GM12878 (cell line): Measurements from ENCODE around the gene TNP2. TPM values are rescaled to one million over a fixed set of nuclear protein-coding genes. Genes with fewer than 3 reads are reported as not detected.

Experiments used
- ATAC-seq: fragments of 200-7000 bp; cut with Tn5 transposase; 3 replicates; pipeline ENCODE4 v1.9.1; 2020; ENCODE audit warnings: mild to moderate bottlenecking, moderate library complexity
- BruUV-seq: library from RNA; stranded (reverse); fragments of 400-500 nt; replicated peaks from 2 replicates; lab custom pipeline; 2021; lab: Mats Ljungman, UMichigan
- CTCF ChIA-PET: fragments of 300-600 bp; sonication (Branson Sonifier 250); formaldehyde crosslinking; extraction: SDS; loops from one replicate; lab custom pipeline; 2021; ENCODE audit warnings: inconsistent platforms; lab: Yijun Ruan, JAX
- POLR2A ChIA-PET: fragments of 350-600 bp; formaldehyde crosslinking; extraction: SDS; loops from one replicate; lab custom pipeline; 2021; ENCODE audit warnings: inconsistent platforms; lab: Charles Lee
- RAD21 ChIA-PET: fragments of 300-600 bp; sonication (Branson Sonifier 250); formaldehyde crosslinking; loops from one replicate; lab custom pipeline; 2023; ENCODE audit warnings: antibody characterized with exemption; ENCODE audit not compliant: unreplicated experiment; lab: Charles Lee
- SMC1A ChIA-PET: fragments of 300-600 bp; sonication (Branson Sonifier 250); formaldehyde crosslinking; loops from one replicate; lab custom pipeline; 2023; ENCODE audit not compliant: unreplicated experiment, uncharacterized antibody; lab: Charles Lee
- DNase-seq: peaks from one replicate; pipeline ENCODE4 v3.0.0-alpha.2; 2011; ENCODE audit warnings: low read depth, low spot score
- FAIRE-seq: peaks from 3 replicates; lab custom pipeline; 2011; peaks lifted over from hg19 to GRCh38; lab: Jason Lieb, UNC
- H2AFZ ChIP-seq: 2 replicates; pipeline ENCODE4 v1.6.0; 2011; ENCODE audit warnings: low read depth, low read length, control low read depth; ENCODE audit not compliant: control insufficient read depth
- H3K27ac ChIP-seq: 2 replicates; pipeline ENCODE4 v1.5.1; 2011; ENCODE audit warnings: control low read depth; ENCODE audit not compliant: control insufficient read depth, insufficient read depth
- H3K27me3 ChIP-seq, 2 experiments: replicated peaks in 1 of 2; 2 replicates each; pipeline versions ENCODE4 v1.6.0 to v1.6.1; 2011; ENCODE audit warnings: low read length in 1 of 2; ENCODE audit not compliant: control insufficient read depth in 2 of 2, insufficient read depth in 2 of 2
- H3K36me3 ChIP-seq, 2 experiments: 2 replicates each; pipeline ENCODE4 v1.5.1; 2011; ENCODE audit warnings: low read length in 1 of 2; ENCODE audit not compliant: control insufficient read depth in 2 of 2, insufficient read depth in 2 of 2
- H3K4me1 ChIP-seq: 2 replicates; pipeline ENCODE4 v1.6.1; 2011; ENCODE audit warnings: mild to moderate bottlenecking, low read length, moderate library complexity, mixed read lengths; ENCODE audit not compliant: control insufficient read depth, insufficient read depth
- H3K4me2 ChIP-seq: 2 replicates; pipeline ENCODE4 v1.6.0; 2011; ENCODE audit warnings: control low read depth; ENCODE audit not compliant: control insufficient read depth, insufficient read depth
- H3K4me3 ChIP-seq: fragments of 200-600 bp; sonication (generic); 2 replicates; pipeline ENCODE4 v1.5.1; 2016
- H3K79me2 ChIP-seq: 2 replicates; pipeline ENCODE4 v1.6.0; 2011; ENCODE audit warnings: low read length; ENCODE audit not compliant: control insufficient read depth, insufficient read depth
- H3K9ac ChIP-seq: 2 replicates; pipeline ENCODE4 v1.8.0; 2011; ENCODE audit warnings: low read length, control low read depth, mixed read lengths; ENCODE audit not compliant: control insufficient read depth, insufficient read depth
- H3K9me3 ChIP-seq: replicated peaks from 3 replicates; pipeline ENCODE4 v1.5.1; 2011; ENCODE audit warnings: mild to moderate bottlenecking, low read length; ENCODE audit not compliant: control insufficient read depth, insufficient read depth
- H4K20me1 ChIP-seq: 2 replicates; pipeline ENCODE4 v1.6.0; 2011; ENCODE audit not compliant: control insufficient read depth, insufficient read depth
- BACH1 ChIP-seq: fragments of 450-650 bp; IDR thresholded peaks from 2 replicates; pipeline ENCODE4 v1.6.1; 2017; ENCODE audit warnings: mild to moderate bottlenecking, borderline replicate concordance
- CHD2 ChIP-seq: IDR thresholded peaks from 2 replicates; pipeline ENCODE4 v1.6.1; 2011; ENCODE audit warnings: low read depth, low read length, improper control_type of control experiment, borderline replicate concordance
- MAX ChIP-seq: IDR thresholded peaks from 2 replicates; pipeline ENCODE4 v1.6.1; 2012; ENCODE audit warnings: low read depth, low read length, improper control_type of control experiment
- POLR2AphosphoS5 ChIP-seq: IDR thresholded peaks from 2 replicates; pipeline ENCODE4 v1.6.1; 2011; ENCODE audit warnings: mild to moderate bottlenecking, low read length, inconsistent platforms
- SPI1 ChIP-seq: IDR thresholded peaks from 2 replicates; pipeline ENCODE4 v1.6.1; 2011; ENCODE audit warnings: low read depth, mild to moderate bottlenecking, low read length, moderate library complexity, borderline replicate concordance; ENCODE audit not compliant: insufficient read depth
- SRF ChIP-seq, 2 experiments: IDR thresholded peaks; 2 replicates each; pipeline ENCODE4 v1.6.1; 2011; ENCODE audit warnings: low read depth in 2 of 2, low read length in 2 of 2, mild to moderate bottlenecking in 1 of 2, moderate library complexity in 1 of 2
- TARDBP ChIP-seq: IDR thresholded peaks from 2 replicates; pipeline ENCODE4 v1.6.1; 2016; ENCODE audit warnings: borderline replicate concordance
- WGBS: methylation state at CpG from one replicate; pipeline ENCODE4 v1.1.6; 2016; ENCODE audit warnings: low lambda C conversion rate; ENCODE audit not compliant: insufficient replicate concordance, insufficient coverage; ENCODE audit errors: missing lambda C conversion rate; 5-methylcytosine and 5-hydroxymethylcytosine counted together
- in situ Hi-C: fragments of 300-500 bp; cut with MboI; formaldehyde crosslinking; loops from 9 replicates; pipeline ENCODE4 v1.14.3; 2018; ENCODE audit warnings: mixed read lengths
- intact Hi-C: fragments of 100-400 bp; cut with micrococcal nuclease; formaldehyde crosslinking; loops from one replicate; pipeline ENCODE4 v1.14.2; 2022; ENCODE audit not compliant: unreplicated experiment
- polyA plus RNA-seq, 11 experiments: library from polyadenylated mRNA; depleted of rRNA in 4 of 11; unstranded in 6 of 11; stranded (reverse) in 5 of 11; fragments of >200 nt; fragmentation: Nextera tagmentation in 4 of 11; fragmentation: Illumina TruSeq in 1 of 11; extraction: Ambion mirVana in 4 of 11; extraction: Trizol in 1 of 11; gene quantifications; 1 replicate in 1 of 11; 2 replicates in 10 of 11; pipeline versions ENCODE4 v1.2.1 to v1.2.3, GENCODE V29; 2011 to 2016; ENCODE audit warnings: inconsistent platforms in 2 of 11, missing spikeins in 2 of 11, low read depth in 1 of 11
- total RNA-seq, 4 experiments: library from RNA; depleted of rRNA in 3 of 4; stranded (reverse); fragments of >200 nt in 3 of 4; fragmentation: Illumina TruSeq in 1 of 4; extraction: Trizol in 1 of 4; gene quantifications; 2 replicates each; pipeline versions ENCODE4 v1.2.1 to v1.2.3, GENCODE V29; 2013 to 2021

TNP2 gene
- total and polyA plus RNA-seq, 10 of the 15 experiments (the other 5 are each of a cell fraction or from before 2014, with no cell fraction given), result not detected

- ChIA-PET RAD21 (no interaction called here), CTCF (no interaction called here), SMC1A (interaction anchor here (1.3 kb wide), 1 partner anchor 8 kb away, joined by 4 read pairs; no protein-coding TSS in a partner anchor), POLR2A (interaction anchor here (0.6 kb wide), 1 partner anchor 34 kb away, joined by 4 read pairs; no protein-coding TSS in a partner anchor)
- Histone ChIP-seq H3K27ac (no peak overlapping the region), H3K4me1 (peaks cover 26% of the 10 kb centered on the region), H3K4me2 (no peak overlapping the region), H4K20me1 (no peaks in the 10 kb centered on the region), H3K27me3 (no peaks in the 10 kb centered on the region; a peak in 1 of 4 replicates), H3K9ac (no peak overlapping the region), H3K4me3 (no peak overlapping the region), H3K9me3 (no peaks in the 10 kb centered on the region; the same call in 2 of the 3 replicates), H2AFZ (no peak overlapping the region), H3K36me3 (no peaks in the 10 kb centered on the region), H3K79me2 (no peaks in the 10 kb centered on the region)
- TF ChIP-seq MAX (no peak), BACH1 (no peak), POLR2AphosphoS5 (no peak), SRF (IDR thresholded peaks at IDR 0.05; ENCODE audit: low read depth in 2 of 2, low read length in 2 of 2) (no peak), TARDBP (no peak), CHD2 (no peak), SPI1 (no peak)
- ATAC-seq (no peak), DNase-seq (no peak), FAIRE-seq (no peak)
- 77% methylated on average over 23 of the region's 23 CpGs for WGBS
- in situ Hi-C loops (no loop called here), intact Hi-C loops (no loop called here)
- BruUV-seq, result no TSS peak
These were observed 47.3 kb upstream of the TNP2 start for GRCh38 chr16:11316331-11317015.
